ENCODE data around the gene AHNAK.

Gene AHNAK

DNA sequence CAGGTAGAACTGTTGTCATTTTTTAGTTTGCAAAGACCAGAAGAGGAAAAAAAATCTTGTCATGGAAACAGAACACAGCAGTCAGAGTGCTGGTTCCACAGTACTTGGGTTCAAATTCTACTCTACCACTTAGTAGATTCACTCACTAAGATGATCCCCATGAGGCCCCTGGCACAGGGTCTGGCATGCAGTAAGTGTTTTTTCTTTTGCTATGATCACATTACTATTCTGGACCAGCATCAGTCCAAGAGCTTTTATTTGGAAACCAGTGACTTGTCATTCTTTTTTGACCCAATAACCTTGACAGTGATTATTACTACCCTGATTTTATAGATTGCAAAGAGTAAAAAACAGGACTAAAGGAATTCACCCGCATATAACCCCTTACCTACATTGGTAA lies 23.0 kb upstream of the AHNAK start (continued):
- TF ChIP-seq, protein P1, sequence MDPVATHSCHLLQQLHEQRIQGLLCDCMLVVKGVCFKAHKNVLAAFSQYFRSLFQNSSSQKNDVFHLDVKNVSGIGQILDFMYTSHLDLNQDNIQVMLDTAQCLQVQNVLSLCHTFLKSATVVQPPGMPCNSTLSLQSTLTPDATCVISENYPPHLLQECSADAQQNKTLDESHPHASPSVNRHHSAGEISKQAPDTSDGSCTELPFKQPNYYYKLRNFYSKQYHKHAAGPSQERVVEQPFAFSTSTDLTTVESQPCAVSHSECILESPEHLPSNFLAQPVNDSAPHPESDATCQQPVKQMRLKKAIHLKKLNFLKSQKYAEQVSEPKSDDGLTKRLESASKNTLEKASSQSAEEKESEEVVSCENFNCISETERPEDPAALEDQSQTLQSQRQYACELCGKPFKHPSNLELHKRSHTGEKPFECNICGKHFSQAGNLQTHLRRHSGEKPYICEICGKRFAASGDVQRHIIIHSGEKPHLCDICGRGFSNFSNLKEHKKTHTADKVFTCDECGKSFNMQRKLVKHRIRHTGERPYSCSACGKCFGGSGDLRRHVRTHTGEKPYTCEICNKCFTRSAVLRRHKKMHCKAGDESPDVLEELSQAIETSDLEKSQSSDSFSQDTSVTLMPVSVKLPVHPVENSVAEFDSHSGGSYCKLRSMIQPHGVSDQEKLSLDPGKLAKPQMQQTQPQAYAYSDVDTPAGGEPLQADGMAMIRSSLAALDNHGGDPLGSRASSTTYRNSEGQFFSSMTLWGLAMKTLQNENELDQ (tag by site-specific recombination; IDR thresholded peaks at IDR 0.05; ENCODE audit: low read depth): no peak
- TF ChIP-seq HOXC10 (CRISPR knock-in tag; IDR thresholded peaks at IDR 0.05): no peak
- TF ChIP-seq, protein P2, sequence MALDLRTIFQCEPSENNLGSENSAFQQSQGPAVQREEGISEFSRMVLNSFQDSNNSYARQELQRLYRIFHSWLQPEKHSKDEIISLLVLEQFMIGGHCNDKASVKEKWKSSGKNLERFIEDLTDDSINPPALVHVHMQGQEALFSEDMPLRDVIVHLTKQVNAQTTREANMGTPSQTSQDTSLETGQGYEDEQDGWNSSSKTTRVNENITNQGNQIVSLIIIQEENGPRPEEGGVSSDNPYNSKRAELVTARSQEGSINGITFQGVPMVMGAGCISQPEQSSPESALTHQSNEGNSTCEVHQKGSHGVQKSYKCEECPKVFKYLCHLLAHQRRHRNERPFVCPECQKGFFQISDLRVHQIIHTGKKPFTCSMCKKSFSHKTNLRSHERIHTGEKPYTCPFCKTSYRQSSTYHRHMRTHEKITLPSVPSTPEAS (tag by site-specific recombination; IDR thresholded peaks at IDR 0.05): no peak
- no peak for TF ChIP-seq ZNF785 (tag by site-specific recombination; IDR thresholded peaks at IDR 0.05)
- TF ChIP-seq, protein P3, sequence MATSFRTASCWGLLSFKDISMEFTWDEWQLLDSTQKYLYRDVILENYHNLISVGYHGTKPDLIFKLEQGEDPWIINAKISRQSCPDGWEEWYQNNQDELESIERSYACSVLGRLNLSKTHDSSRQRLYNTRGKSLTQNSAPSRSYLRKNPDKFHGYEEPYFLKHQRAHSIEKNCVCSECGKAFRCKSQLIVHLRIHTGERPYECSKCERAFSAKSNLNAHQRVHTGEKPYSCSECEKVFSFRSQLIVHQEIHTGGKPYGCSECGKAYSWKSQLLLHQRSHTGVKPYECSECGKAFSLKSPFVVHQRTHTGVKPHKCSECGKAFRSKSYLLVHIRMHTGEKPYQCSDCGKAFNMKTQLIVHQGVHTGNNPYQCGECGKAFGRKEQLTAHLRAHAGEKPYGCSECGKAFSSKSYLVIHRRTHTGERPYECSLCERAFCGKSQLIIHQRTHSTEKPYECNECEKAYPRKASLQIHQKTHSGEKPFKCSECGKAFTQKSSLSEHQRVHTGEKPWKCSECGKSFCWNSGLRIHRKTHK (tag by site-specific recombination; IDR thresholded peaks at IDR 0.05): no peak
- TF ChIP-seq ZNF776 (tag by site-specific recombination; IDR thresholded peaks at IDR 0.05; ENCODE audit: borderline replicate concordance): no peak

DNA sequence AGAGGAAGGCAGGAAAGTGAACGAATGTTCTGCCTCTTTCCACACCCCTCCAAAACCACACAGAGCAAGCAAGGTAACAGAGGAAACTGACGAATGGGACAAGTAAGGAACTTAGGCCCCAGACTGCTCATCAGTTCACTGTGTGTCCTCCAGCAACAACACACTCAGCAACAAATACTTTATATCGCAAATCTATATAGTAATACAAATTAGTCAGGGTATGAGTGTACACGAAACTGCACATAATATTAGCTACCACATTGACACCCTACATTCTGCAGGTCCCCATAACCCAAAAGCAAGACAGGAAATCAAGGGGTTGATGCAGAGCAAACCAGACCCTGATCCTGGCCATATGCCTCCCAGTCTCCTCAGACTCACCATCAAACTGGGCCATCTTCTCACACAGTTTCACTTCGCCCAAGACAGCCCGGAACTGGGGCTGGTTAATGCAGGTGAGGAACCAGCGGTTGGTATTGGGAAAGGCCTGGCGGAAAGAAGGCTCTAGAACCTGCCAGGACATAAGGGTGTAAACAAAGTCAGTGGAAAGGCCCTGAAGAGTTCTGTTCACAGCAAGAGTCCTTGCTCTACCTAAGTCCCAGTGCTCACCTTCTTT lies 20.5 kb upstream of the AHNAK start:
- peaks cover 48 to 92% of the 10 kb centered on the region in 2 experiments for H3K36me3 ChIP-seq (ENCODE audit: control insufficient read depth in 2 of 2, insufficient read depth in 1 of 2, low read length in 2 of 2)
- POLR2A ChIA-PET: interaction anchor here (0.8 to 1.2 kb wide), 4 partner anchors 9 to 32 kb away, joined by 3 to 4 read pairs (median 4); partner anchors contain the start of gene AHNAK
- no peaks in the 10 kb centered on the region for H3K9me3 ChIP-seq (ENCODE audit: control insufficient read depth, insufficient read depth, low read depth, low read length)
- H3K4me1 ChIP-seq (ENCODE audit: control insufficient read depth, insufficient read depth, low read length): no peaks in the 10 kb centered on the region
- CTCF ChIA-PET: interaction anchor here (1.5 to 1.7 kb wide), 2 partner anchors 24 to 25 kb away, joined by 6 to 7 read pairs; partner anchors contain the start of gene TUT1
- TF ChIP-seq ZNF510 (tag by site-specific recombination; IDR thresholded peaks at IDR 0.05; ENCODE audit: insufficient replicate concordance) (no peak), ZNF677 (tag by site-specific recombination; IDR thresholded peaks at IDR 0.05) (no peak), ZNF529 (tag by site-specific recombination; IDR thresholded peaks at IDR 0.05; ENCODE audit: insufficient replicate concordance) (no peak), ZNF341 (tag by site-specific recombination; IDR thresholded peaks at IDR 0.05; ENCODE audit: low read depth) (no peak), ZNF473 (tag by site-specific recombination; IDR thresholded peaks at IDR 0.05) (no peak), ZNF600 (tag by site-specific recombination; IDR thresholded peaks at IDR 0.05) (no peak), ZNF157 (tag by site-specific recombination; IDR thresholded peaks at IDR 0.05) (no peak), ZNF629 (tag by site-specific recombination; IDR thresholded peaks at IDR 0.05) (no peak)
- 0 out of 2 replicates have a peak overlapping the region, but pooled peaks have one; percentile 16 for H3K27ac ChIP-seq (ENCODE audit: extremely low read depth, low read depth, low read length)
- no peak overlapping the region for H3K4me3 ChIP-seq (ENCODE audit: low read depth, low read length)

DNA sequence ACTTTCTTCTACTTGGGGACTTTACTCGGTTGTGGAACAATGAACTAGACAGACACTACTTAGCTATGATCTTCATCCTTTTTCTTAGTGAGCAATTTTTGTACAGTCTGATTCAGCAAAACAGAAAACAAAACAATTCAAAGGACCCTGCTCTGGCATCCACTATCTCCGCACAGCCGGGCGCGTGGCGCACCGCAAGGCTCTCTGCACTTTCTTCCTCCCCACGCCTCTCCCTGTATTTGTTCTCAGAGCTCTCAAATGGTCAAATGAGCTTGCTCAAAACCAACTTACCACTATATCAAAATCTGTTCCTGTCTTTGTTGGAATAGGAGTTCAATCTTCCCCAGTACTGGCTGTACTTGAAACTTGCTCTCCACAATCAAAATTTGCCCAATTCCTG lies 19.6 kb upstream of the AHNAK start:
- no peak overlapping the region for H3K4me3 ChIP-seq (ENCODE audit: low read depth, low read length)
- peaks cover 47 to 90% of the 10 kb centered on the region in 2 experiments for H3K36me3 ChIP-seq (ENCODE audit: control insufficient read depth in 2 of 2, insufficient read depth in 1 of 2, low read length in 2 of 2)
- H3K4me1 ChIP-seq (ENCODE audit: control insufficient read depth, insufficient read depth, low read length): no peaks in the 10 kb centered on the region
- POLR2A ChIA-PET: interaction anchor here (0.8 to 1.9 kb wide), 5 partner anchors 8 to 145 kb away, joined by 3 to 5 read pairs (median 4); partner anchors contain the start of genes AHNAK, EEF1G and UQCC3
- no peak overlapping the region for H3K27ac ChIP-seq (ENCODE audit: extremely low read depth, low read depth, low read length)
- TF ChIP-seq, protein P4, sequence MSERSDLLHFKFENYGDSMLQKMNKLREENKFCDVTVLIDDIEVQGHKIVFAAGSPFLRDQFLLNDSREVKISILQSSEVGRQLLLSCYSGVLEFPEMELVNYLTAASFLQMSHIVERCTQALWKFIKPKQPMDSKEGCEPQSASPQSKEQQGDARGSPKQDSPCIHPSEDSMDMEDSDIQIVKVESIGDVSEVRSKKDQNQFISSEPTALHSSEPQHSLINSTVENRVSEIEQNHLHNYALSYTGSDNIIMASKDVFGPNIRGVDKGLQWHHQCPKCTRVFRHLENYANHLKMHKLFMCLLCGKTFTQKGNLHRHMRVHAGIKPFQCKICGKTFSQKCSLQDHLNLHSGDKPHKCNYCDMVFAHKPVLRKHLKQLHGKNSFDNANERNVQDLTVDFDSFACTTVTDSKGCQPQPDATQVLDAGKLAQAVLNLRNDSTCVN (tag by site-specific recombination; optimal IDR thresholded peaks at IDR 0.05): no peak
- no peaks in the 10 kb centered on the region for H3K9me3 ChIP-seq (ENCODE audit: control insufficient read depth, insufficient read depth, low read depth, low read length)
- CTCF ChIA-PET: interaction anchor here (0.7 to 1.7 kb wide), 6 partner anchors 10 to 1174 kb away, joined by 3 to 7 read pairs (median 5); partner anchors contain the start of gene TUT1

Measured in HEK293 (cell line).